GM23248 (cell line): ENCODE data around the gene COQ9. TPM values are rescaled to one million over a fixed set of nuclear protein-coding genes. Genes with fewer than 3 reads are reported as not detected.
"Not testable (repeated sequence)": the region's sequence is repeated elsewhere in the genome, so short reads cannot be mapped to it uniquely, and the experiment has no call there.

ENCODE experiments used
- DNase-seq: peaks from one replicate; pipeline ENCODE4 v3.0.0-alpha.2; 2015
- H2AFZ ChIP-seq: fragments of 200-600 bp; sonication (generic); 2 replicates; pipeline ENCODE4 v1.6.1; 2016; ENCODE audit warnings: antibody characterized with exemption
- H3F3A ChIP-seq: fragments of 200-600 bp; sonication (generic); 2 replicates; pipeline ENCODE4 v1.6.1; 2016; ENCODE audit warnings: mild to moderate bottlenecking, antibody characterized with exemption, mixed run types; ENCODE audit not compliant: insufficient read depth
- H3K27ac ChIP-seq: fragments of 200-600 bp; sonication (generic); 2 replicates; pipeline ENCODE4 v1.5.1; 2016; ENCODE audit warnings: mild to moderate bottlenecking
- H3K27me3 ChIP-seq: fragments of 200-600 bp; sonication (generic); replicated peaks from 2 replicates; pipeline ENCODE4 v1.6.1; 2016; ENCODE audit warnings: mild to moderate bottlenecking; ENCODE audit not compliant: insufficient read depth
- H3K36me3 ChIP-seq: fragments of 200-600 bp; sonication (generic); 2 replicates; pipeline ENCODE4 v1.6.1; 2016; ENCODE audit warnings: low read depth, mild to moderate bottlenecking
- H3K4me1 ChIP-seq: fragments of 200-600 bp; sonication (generic); 2 replicates; pipeline ENCODE4 v1.6.1; 2016; ENCODE audit warnings: mild to moderate bottlenecking; ENCODE audit not compliant: insufficient read depth
- H3K4me2 ChIP-seq: fragments of 200-600 bp; sonication (generic); one replicate; pipeline ENCODE4 v1.6.1; 2016; ENCODE audit warnings: mild to moderate bottlenecking; ENCODE audit not compliant: unreplicated experiment
- H3K4me3 ChIP-seq: fragments of 200-600 bp; sonication (generic); 2 replicates; pipeline ENCODE4 v1.5.1; 2016; ENCODE audit warnings: mild to moderate bottlenecking
- H3K79me2 ChIP-seq: fragments of 200-600 bp; sonication (generic); 2 replicates; pipeline ENCODE4 v1.6.1; 2016; ENCODE audit warnings: mild to moderate bottlenecking; ENCODE audit not compliant: insufficient read depth
- H3K9ac ChIP-seq: fragments of 200-600 bp; sonication (generic); 2 replicates; pipeline ENCODE4 v1.6.1; 2016; ENCODE audit warnings: mild to moderate bottlenecking
- H3K9me2 ChIP-seq: fragments of 200-600 bp; sonication (generic); 2 replicates; pipeline ENCODE4 v1.6.1; 2016; ENCODE audit warnings: mixed run types, mild to moderate bottlenecking, moderate library complexity; ENCODE audit not compliant: insufficient read depth
- H3K9me3 ChIP-seq: fragments of 200-600 bp; sonication (generic); one replicate; pipeline ENCODE4 v1.6.1; 2017; ENCODE audit warnings: low read depth
- H4K20me1 ChIP-seq: fragments of 200-600 bp; sonication (generic); 2 replicates; pipeline ENCODE4 v1.6.0; 2016; ENCODE audit not compliant: insufficient read depth
- EZH2 ChIP-seq: fragments of 200-600 bp; sonication (generic); IDR thresholded peaks from 2 replicates; pipeline ENCODE4 v1.6.1; 2018; ENCODE audit warnings: antibody characterized with exemption, mild to moderate bottlenecking; ENCODE audit not compliant: insufficient read depth, poor library complexity, severe bottlenecking
- EZH2phosphoT487 ChIP-seq: fragments of 200-600 bp; sonication (generic); IDR thresholded peaks from 2 replicates; pipeline ENCODE4 v1.6.1; 2018; ENCODE audit warnings: antibody characterized with exemption, moderate library complexity, mild to moderate bottlenecking, low read depth; ENCODE audit not compliant: insufficient read depth
- WGBS, 2 experiments: methylation state at CpG; one replicate each; pipeline ENCODE4 v1.1.6; 2015 to 2017; ENCODE audit warnings: low lambda C conversion rate in 2 of 2, low coverage in 1 of 2; ENCODE audit errors: missing lambda C conversion rate in 2 of 2; 5-methylcytosine and 5-hydroxymethylcytosine counted together
- in situ Hi-C: fragments of 300-500 bp; cut with MboI; formaldehyde crosslinking; loops from 2 replicates; pipeline ENCODE4 v1.15.0; 2020
- polyA plus RNA-seq: library from polyadenylated mRNA; unstranded; fragments of >200 nt; fragmentation: Nextera tagmentation; extraction: Ambion mirVana; gene quantifications from 2 replicates; pipeline ENCODE4 v1.2.1, GENCODE V29; 2016
- total RNA-seq: library from RNA; depleted of rRNA; stranded (reverse); fragments of >200 nt; shearing (Covaris generic); gene quantifications from 2 replicates; pipeline ENCODE4 v1.2.3, GENCODE V29; 2014

COQ9 gene
- total and polyA plus RNA-seq, 2 experiments from 2014 or later = 41.3 to 41.8 TPM

DNA sequence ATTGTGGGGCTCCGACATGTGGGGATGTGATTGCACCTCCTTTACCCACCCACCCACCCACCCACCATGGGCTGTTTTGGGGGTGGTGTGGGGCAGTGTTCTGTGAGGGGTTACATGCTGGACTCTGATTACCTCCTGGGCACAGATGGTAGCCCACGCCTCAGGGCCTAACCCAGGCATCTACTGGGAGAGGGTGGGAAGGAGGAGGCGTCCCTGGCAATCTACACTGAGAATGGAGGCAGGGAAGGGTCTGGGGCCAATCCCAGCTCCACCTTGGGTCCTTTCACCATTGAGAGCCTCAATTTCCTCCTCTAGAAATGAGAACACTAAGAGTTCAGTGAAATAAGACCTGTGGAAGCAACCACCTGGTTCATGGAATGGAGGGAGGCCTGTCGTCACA lies 50.8 kb downstream of the COQ9 start:
- in situ Hi-C loops = no loop called here

DNA sequence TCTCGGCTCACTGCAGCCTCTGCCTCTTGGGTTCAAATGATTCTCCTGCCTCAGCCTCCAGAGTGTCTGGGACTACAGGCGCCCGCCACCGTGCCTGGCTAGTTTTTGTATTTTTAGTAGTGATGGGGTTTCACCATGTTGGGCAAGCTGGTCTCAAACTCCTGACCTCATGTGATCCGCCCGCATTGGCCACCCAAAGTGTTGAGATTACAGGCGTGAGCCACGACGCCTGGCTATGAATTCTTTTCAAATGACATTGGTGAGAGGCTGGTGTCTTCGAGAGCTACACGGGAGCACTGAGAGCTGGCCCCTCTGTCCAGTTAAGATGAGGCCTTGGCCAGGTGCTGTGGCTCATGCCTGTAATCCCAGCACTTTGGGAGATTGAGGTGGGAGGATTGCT lies 52.7 kb downstream of the COQ9 start:
- H2AFZ ChIP-seq, H3K79me2 ChIP-seq, H3K4me3 ChIP-seq, H3K9me3 ChIP-seq, H3F3A ChIP-seq, H3K27me3 ChIP-seq, H3K9me2 ChIP-seq, H3K4me1 ChIP-seq, in situ Hi-C loops, H3K4me2 ChIP-seq, H3K27ac ChIP-seq, H3K9ac ChIP-seq, DNase-seq, H3K36me3 ChIP-seq, H4K20me1 ChIP-seq: not testable (repeated sequence)
- WGBS, 2 experiments = 82 to 84% methylated on average over 11 of the region's 11 CpGs

More for the DNA sequence above, 50.8 kb downstream of the COQ9 start:
- Histone ChIP-seq H3K4me3 (no peak overlapping the region), H3K4me1 (no peaks in the 10 kb centered on the region), H4K20me1 (no peaks in the 10 kb centered on the region), H3F3A (no peaks in the 10 kb centered on the region), H3K9me3 (no peaks in the 10 kb centered on the region), H3K9ac (no peak overlapping the region), H3K36me3 (no peaks in the 10 kb centered on the region), H3K79me2 (no peaks in the 10 kb centered on the region), H3K27me3 (no peaks in the 10 kb centered on the region), H3K27ac (no peak overlapping the region), H2AFZ (no peak overlapping the region), H3K9me2 (no peaks in the 10 kb centered on the region), H3K4me2 (no peak overlapping the region)
- 74 to 76% methylated on average over 4 of the region's 4 CpGs for WGBS, 2 experiments
- no peak for DNase-seq
- TF ChIP-seq EZH2 (no peak), EZH2phosphoT487 (no peak)

DNA sequence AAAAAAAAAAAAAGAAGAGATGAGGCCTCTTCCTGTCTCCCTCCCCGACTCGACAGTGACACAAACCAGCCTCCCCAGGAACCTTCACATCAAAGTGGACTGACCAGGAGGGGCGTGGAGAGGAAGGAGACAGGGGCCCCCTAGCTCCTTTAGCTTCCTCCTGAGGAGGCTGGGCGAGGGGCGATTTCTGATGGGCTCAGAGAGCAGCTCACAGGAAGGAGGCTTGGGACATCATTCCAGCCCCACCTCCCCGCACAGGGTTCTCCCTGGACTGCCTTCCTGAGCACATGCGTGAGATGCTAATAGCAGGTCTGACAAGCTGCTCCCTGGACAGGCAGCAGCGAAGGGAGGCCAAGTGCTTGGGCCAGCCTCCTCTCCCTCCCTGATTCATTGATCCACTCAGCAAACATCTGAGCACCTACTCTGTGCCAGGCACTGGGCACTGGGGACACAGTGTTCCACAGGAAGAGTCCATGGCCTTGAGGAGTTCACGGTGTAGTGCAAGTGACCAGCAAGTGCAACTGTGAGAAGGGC lies 53.4 kb downstream of the COQ9 start:
- Histone ChIP-seq H3K36me3 (no peaks in the 10 kb centered on the region), H3K4me3 (no peak overlapping the region), H3K4me2 (no peak overlapping the region), H3K27me3 (peaks cover 4% of the 10 kb centered on the region; the same call in 1 of the 2 replicates), H3F3A (no peaks in the 10 kb centered on the region), H3K9me3 (no peaks in the 10 kb centered on the region), H3K9ac (no peak overlapping the region), H3K27ac (no peak overlapping the region), H3K9me2 (no peaks in the 10 kb centered on the region), H2AFZ (no peak overlapping the region), H4K20me1 (no peaks in the 10 kb centered on the region), H3K4me1 (no peaks in the 10 kb centered on the region), H3K79me2 (no peaks in the 10 kb centered on the region)
- WGBS, 2 experiments = 72 to 75% methylated on average over 9 of the region's 9 CpGs
- DNase-seq = no peak
- in situ Hi-C loops = no loop called here
- TF ChIP-seq EZH2 (no peak), EZH2phosphoT487 (no peak)

DNA sequence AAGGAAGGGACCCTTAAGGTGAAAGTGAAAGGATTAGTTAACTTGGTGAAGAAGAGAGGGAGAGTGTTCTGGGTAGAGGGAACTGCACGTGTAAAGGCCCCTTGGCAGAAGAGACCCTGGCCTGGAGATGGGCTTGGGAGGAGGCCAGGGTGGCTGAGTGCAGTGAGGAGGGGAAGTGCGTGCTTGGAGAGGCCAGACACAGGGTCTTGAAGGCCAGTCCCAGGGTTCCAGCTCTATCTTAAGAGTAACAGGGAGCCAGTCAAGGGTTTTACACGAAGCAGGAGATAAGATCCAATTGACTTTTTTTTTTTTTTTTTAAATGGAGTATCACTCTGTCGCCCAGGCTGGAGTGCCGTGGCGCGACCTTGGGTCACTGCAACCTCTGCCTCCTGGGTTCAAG lies 54.2 kb downstream of the COQ9 start:
- H3K4me2 ChIP-seq = no peak overlapping the region
- H3K36me3 ChIP-seq = no peaks in the 10 kb centered on the region
- peaks cover 6% of the 10 kb centered on the region; the same call in 1 of the 2 replicates for H3K27me3 ChIP-seq
- H3F3A ChIP-seq = no peaks in the 10 kb centered on the region
- no peak overlapping the region for H3K27ac ChIP-seq
- H3K9me2 ChIP-seq = no peaks in the 10 kb centered on the region
- H3K9me3 ChIP-seq = no peaks in the 10 kb centered on the region
- DNase-seq = no peak
- H3K4me3 ChIP-seq = no peak overlapping the region
- H3K9ac ChIP-seq = no peak overlapping the region
- TF ChIP-seq EZH2 (no peak), EZH2phosphoT487 (no peak)
- 77 to 78% methylated on average over 7 of the region's 7 CpGs for WGBS, 2 experiments
- H3K79me2 ChIP-seq = no peaks in the 10 kb centered on the region
- no peak overlapping the region for H2AFZ ChIP-seq
- in situ Hi-C loops = no loop called here
- H4K20me1 ChIP-seq = no peaks in the 10 kb centered on the region
- H3K4me1 ChIP-seq = no peaks in the 10 kb centered on the region
